KOPT-K1 (cell line): Measurements from ENCODE around the gene SLIT3.

Experiments used
- H3K27ac ChIP-seq: fragments of 200-600 bp; sonication (generic); 2 replicates; pipeline ENCODE4 v1.5.1; 2016; ENCODE audit warnings: antibody characterized with exemption, mild to moderate bottlenecking, low read depth, low read length; ENCODE audit not compliant: poor library complexity, severe bottlenecking
- H3K36me3 ChIP-seq: fragments of 200-600 bp; sonication (generic); 2 replicates; pipeline ENCODE4 v1.5.1; 2017; ENCODE audit warnings: antibody characterized with exemption, mild to moderate bottlenecking, low read length, moderate library complexity; ENCODE audit not compliant: insufficient read depth
- H3K9me3 ChIP-seq: fragments of 200-600 bp; sonication (generic); 2 replicates; pipeline ENCODE4 v1.5.1; 2017; ENCODE audit warnings: antibody characterized with exemption, low read length, mild to moderate bottlenecking; ENCODE audit not compliant: insufficient read depth, poor library complexity, severe bottlenecking

Gene SLIT3

GRCh38 chr5:169080448-169080911, 220.5 kb downstream of the SLIT3 start:
- Histone ChIP-seq H3K9me3 (no peaks in the 10 kb centered on the region), H3K36me3 (no peaks in the 10 kb centered on the region), H3K27ac (no peak overlapping the region)

GRCh38 chr5:169079697-169080096, 221.2 kb downstream of the SLIT3 start:
- Histone ChIP-seq H3K9me3 (no peaks in the 10 kb centered on the region), H3K36me3 (no peaks in the 10 kb centered on the region), H3K27ac (no peak overlapping the region)

GRCh38 chr5:169074839-169075238, 226.1 kb downstream of the SLIT3 start:
- Histone ChIP-seq H3K36me3 (no peaks in the 10 kb centered on the region), H3K9me3 (no peaks in the 10 kb centered on the region), H3K27ac (no peak overlapping the region)

- H3K27ac ChIP-seq, result no peak overlapping the region
- no peaks in the 10 kb centered on the region for H3K36me3 ChIP-seq
- H3K9me3 ChIP-seq, result no peaks in the 10 kb centered on the region
These were observed 228.7 kb downstream of the SLIT3 start for GRCh38 chr5:169072233-169072632.

- no peaks in the 10 kb centered on the region for H3K36me3 ChIP-seq
- no peaks in the 10 kb centered on the region for H3K9me3 ChIP-seq
- no peak overlapping the region for H3K27ac ChIP-seq
These were observed 230.5 kb downstream of the SLIT3 start for GRCh38 chr5:169070413-169070812.

DNA sequence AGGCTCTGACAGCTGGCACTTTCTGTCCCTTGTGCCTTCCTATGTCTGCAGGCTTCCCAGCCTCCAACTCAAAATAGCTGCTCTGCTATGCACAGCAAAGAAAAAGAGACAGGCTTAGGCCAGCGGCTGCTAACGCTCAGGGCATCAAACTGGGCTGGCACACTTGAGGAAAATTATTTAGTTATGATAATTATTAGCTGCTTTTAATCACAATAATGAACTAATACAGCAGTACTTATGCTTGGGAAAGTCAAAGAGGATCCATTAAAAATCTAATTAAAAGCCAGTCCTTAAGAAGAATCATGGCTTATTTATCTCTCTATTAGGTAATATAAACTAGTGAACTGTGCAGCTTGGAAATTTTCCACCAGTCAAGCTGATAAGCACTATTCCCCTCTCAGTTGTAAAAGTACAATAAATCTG, 233.2 kb downstream of the SLIT3 start:
- Histone ChIP-seq H3K9me3 (no peaks in the 10 kb centered on the region), H3K27ac (no peak overlapping the region), H3K36me3 (no peaks in the 10 kb centered on the region)

DNA sequence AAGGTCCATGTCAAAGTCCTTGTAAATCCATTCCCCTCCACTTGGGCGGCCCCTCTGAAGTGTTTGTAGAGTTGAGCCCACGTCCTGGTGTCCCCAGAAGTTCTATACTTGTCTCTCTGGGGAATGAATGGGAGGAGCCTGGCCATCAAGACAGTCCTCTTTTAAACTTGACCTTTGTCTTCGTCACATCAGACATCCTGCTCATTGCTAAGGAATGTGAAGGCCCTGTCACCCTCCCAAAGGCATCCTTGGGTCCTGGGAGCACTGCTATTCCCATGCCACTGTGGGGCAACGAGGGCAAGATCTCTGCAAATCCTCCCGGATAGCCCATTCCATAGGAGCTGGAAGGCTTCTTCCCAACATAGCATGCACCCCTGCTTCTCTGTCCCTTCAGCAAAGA, 235.5 kb downstream of the SLIT3 start:
- Histone ChIP-seq H3K27ac (no peak overlapping the region), H3K36me3 (no peaks in the 10 kb centered on the region), H3K9me3 (no peaks in the 10 kb centered on the region)

GRCh38 chr5:169064093-169064492, 236.8 kb downstream of the SLIT3 start:
- H3K27ac ChIP-seq, result no peak overlapping the region
- H3K36me3 ChIP-seq, result no peaks in the 10 kb centered on the region
- no peaks in the 10 kb centered on the region for H3K9me3 ChIP-seq

DNA sequence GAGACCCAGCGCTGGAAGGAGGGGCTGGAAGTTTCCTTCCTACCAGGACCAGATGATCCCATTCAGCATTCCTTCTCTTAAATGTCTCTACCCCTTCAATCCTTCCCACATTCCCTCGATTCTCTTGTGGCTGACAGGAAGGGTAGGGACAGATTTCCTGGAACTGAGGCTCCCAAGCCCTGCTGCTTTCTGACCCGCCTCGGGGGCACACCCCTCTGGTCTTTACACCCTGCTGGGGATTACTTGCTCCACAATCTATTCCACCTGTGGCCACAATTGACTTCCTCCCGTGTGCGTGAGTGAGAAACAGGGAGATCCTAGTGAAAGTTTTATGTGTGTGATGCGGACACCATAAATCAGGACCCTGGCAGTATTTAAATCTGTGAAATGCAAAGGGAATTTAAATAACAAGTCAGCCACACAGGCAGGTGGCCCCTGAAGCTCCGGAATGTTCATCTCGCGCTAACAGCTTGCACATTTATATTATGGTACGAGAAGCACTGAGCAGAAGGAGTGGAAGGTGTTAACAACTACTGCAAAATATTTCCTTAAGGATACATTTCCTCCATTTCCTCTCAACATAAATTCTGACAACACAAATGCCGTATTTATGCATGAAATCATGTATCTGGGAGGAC, 237.5 kb downstream of the SLIT3 start:
- Histone ChIP-seq H3K27ac (no peak overlapping the region), H3K9me3 (no peaks in the 10 kb centered on the region), H3K36me3 (no peaks in the 10 kb centered on the region)

GRCh38 chr5:169062690-169063089, 238.2 kb downstream of the SLIT3 start:
- Histone ChIP-seq H3K27ac (no peak overlapping the region), H3K9me3 (no peaks in the 10 kb centered on the region), H3K36me3 (no peaks in the 10 kb centered on the region)

DNA sequence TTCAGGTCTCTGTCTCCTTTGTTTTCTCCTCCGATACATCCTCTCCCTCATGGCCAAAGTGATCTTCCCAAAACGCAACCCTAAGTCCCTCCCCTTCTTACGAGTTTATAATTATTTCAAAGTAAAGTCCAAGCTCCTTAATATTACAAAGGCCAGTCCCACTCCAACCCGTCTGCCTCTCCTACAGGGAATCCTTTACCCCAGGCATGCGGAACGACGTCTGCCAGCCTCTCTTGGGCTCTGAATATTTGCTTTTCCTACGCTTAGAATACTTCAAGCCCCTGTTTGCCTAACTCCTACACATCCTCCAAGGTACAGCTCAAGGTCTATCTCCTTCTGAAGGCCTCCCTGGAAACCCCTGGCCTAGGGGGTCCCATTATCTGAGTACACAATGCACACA, 246.4 kb downstream of the SLIT3 start:
- H3K27ac ChIP-seq, result no peak overlapping the region
- no peaks in the 10 kb centered on the region for H3K36me3 ChIP-seq
- H3K9me3 ChIP-seq, result no peaks in the 10 kb centered on the region

GRCh38 chr5:169052207-169052606, 248.7 kb downstream of the SLIT3 start:
- H3K9me3 ChIP-seq, result no peaks in the 10 kb centered on the region
- H3K27ac ChIP-seq, result no peak overlapping the region
- H3K36me3 ChIP-seq, result no peaks in the 10 kb centered on the region

DNA sequence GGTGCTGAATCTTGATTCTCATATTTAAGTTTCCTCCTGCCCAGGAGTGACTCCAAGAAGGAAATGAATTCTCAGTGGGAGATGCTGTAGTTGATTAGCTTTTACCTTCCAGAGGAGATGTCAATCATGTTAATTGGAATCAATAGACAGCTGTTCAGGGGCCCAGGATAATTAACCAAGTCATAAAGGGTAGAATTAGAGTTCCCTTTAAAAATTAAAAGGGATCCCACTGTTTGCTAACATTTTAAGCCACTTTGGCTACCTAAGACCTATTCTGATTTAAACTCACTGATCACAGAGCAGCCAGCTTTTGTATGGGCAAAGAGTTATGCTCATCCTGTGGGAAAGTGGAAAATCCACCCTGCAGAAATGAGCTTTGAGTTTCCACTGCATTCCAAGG, 249.6 kb downstream of the SLIT3 start:
- Histone ChIP-seq H3K36me3 (no peaks in the 10 kb centered on the region), H3K27ac (no peak overlapping the region), H3K9me3 (no peaks in the 10 kb centered on the region)

GRCh38 chr5:169050636-169051035, 250.3 kb downstream of the SLIT3 start:
- no peak overlapping the region for H3K27ac ChIP-seq
- no peaks in the 10 kb centered on the region for H3K9me3 ChIP-seq
- no peaks in the 10 kb centered on the region for H3K36me3 ChIP-seq

GRCh38 chr5:169050146-169050571, 250.8 kb downstream of the SLIT3 start:
- no peaks in the 10 kb centered on the region for H3K36me3 ChIP-seq
- H3K9me3 ChIP-seq, result no peaks in the 10 kb centered on the region
- H3K27ac ChIP-seq, result no peak overlapping the region

- Histone ChIP-seq H3K9me3 (no peaks in the 10 kb centered on the region), H3K27ac (no peak overlapping the region), H3K36me3 (no peaks in the 10 kb centered on the region)
These were observed 251.2 kb downstream of the SLIT3 start for GRCh38 chr5:169049712-169050111.
